Measurements from ENCODE around the gene ROR1. TPM values are rescaled to one million over a fixed set of nuclear protein-coding genes. Genes with fewer than 3 reads are reported as not detected.

The ROR1 gene
- 45.5 and 97.8 TPM in 2 replicates for total RNA-seq

DNA sequence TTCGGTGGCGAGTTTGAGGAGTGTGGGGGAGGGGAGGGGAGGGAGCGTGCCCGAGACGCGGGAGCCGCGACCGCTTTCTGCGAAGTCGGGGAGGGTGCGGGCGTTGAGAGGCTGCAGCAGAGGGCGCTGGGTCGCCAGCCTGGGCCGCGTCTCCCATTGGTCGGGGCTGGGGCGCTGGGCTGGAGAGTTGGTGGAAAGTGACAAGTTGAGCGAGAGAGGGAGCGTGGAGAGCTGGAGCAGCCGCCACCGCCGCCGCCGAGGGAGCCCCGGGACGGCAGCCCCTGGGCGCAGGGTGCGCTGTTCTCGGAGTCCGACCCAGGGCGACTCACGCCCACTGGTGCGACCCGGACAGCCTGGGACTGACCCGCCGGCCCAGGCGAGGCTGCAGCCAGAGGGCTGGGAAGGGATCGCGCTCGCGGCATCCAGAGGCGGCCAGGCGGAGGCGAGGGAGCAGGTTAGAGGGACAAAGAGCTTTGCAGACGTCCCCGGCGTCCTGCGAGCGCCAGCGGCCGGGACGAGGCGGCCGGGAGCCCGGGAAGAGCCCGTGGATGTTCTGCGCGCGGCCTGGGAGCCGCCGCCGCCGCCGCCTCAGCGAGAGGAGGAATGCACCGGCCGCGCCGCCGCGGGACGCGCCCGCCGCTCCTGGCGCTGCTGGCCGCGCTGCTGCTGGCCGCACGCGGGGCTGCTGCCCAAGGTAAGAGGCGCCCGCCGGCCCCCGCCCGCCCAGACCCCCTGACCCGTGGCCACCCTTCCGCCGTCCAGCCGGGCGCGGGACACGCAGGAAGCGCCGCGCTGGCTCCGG, at the start of gene ROR1:
TSS of gene ROR1 (plus strand) at position 203 of the 802 bp plus-strand sequence.

DNA sequence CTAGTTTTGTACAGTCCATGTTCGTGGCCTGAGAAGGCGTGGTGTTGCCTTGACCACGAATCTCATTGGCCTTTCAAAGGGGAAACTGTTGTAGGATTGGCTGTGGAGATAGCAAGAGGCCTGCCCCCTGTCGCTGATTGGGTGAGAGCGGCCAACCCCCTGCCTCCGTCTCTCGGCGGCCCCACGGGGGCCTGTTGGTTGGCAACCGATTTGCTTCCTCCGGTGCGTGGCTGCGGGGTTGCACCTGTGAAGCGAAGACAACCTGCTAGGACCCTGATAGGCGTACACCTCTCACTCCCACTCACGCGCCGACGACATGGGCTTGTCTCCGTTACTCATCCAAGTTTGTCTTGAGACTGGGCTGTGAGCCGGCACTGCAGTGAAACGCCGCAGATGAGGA, 429.6 kb downstream of the ROR1 start, which contains the start of gene UBE2U:
TSS of gene UBE2U (plus strand) at position 204 of the 400 bp plus-strand sequence. CDS start 428 bp downstream, outside the sequence.

Small RNAs within 50 kb of the gene (small RNA-seq; reads per million reads assigned to genes)
- gene RF00019 = not detected
- not detected for gene RNU6-809P

Other genes starting within 250 kb of the ROR1 start
- gene PGM1, start 180.6 kb upstream of the ROR1 start, total RNA-seq = 115 and 233 TPM in 2 replicates